Left ventricle myocardium inferior (tissue), 1 donor: ENCODE data around the gene CABLES1. TPM values are rescaled to one million over a fixed set of nuclear protein-coding genes. Genes with fewer than 3 reads are reported as not detected.

ENCODE experiments used
- DNase-seq: peaks from one replicate; pipeline ENCODE4 v3.0.0-alpha.2; 2020
- H3K27ac ChIP-seq: fragments of 200-600 bp; replicated peaks from 2 replicates; pipeline ENCODE4 v1.8.0; 2021
- H3K27me3 ChIP-seq: fragments of 200-600 bp; 2 replicates; pipeline ENCODE4 v1.8.0; 2021; ENCODE audit warnings: low read depth
- H3K36me3 ChIP-seq: fragments of 200-600 bp; 2 replicates; pipeline ENCODE4 v1.8.0; 2021
- H3K4me1 ChIP-seq: fragments of 200-600 bp; 2 replicates; pipeline ENCODE4 v1.8.0; 2021
- H3K4me3 ChIP-seq: fragments of 200-600 bp; 2 replicates; pipeline ENCODE4 v1.8.0; 2021; ENCODE audit warnings: mild to moderate bottlenecking, moderate library complexity
- H3K9me3 ChIP-seq: fragments of 200-600 bp; replicated peaks from 2 replicates; pipeline ENCODE4 v1.8.0; 2021
- intact Hi-C: fragments of 100-400 bp; cut with micrococcal nuclease; formaldehyde crosslinking; loops from one replicate; pipeline ENCODE4 v1.11.0; 2022
- total RNA-seq: library from RNA; stranded (reverse); fragmentation: NEBNext Ultra II Directional; extraction: Animal tissue kit (Norgen Biotek cat#: 25700); gene quantifications from one replicate; pipeline ENCODE4 v1.2.1, GENCODE V29; 2021
- TF ChIP-seq, protein P1 (sequence below): fragments of 200-600 bp; IDR thresholded peaks from 2 replicates; pipeline ENCODE4 v1.8.0; 2021; ENCODE audit warnings: antibody characterized with exemption, mild to moderate bottlenecking, borderline replicate concordance
- donor health status: DM: no; HTN: yes; CAD: no; lungs with severe emphysema.

CABLES1 gene
- total RNA-seq, 1 donor from 2014 or later: 2.7 TPM

DNA sequence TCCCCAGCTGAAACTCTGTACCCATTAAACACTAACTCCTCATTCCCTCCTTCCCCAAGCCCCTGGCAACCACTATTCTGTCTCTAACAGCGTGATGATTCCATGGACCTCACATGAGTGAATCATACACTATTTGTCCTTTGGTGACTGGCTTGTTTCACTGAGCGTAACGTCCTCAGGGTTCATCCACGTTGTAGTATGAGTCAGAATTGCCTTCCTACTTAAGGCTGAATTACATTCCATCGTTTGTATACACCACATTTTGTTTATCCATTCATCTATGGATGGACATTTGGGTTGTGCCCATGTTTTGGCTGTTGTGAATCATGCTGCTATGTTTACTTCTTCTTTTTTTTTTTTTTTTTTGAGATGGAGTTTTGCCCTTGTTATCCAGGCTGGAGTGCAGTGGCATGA is 19.6 kb upstream of the CABLES1 start:
- DNase-seq: no peak
- H3K4me1 ChIP-seq: peaks cover 9% of the 10 kb centered on the region
- H3K4me3 ChIP-seq: no peak overlapping the region
- no peaks in the 10 kb centered on the region for H3K36me3 ChIP-seq
- TF ChIP-seq, protein P1, sequence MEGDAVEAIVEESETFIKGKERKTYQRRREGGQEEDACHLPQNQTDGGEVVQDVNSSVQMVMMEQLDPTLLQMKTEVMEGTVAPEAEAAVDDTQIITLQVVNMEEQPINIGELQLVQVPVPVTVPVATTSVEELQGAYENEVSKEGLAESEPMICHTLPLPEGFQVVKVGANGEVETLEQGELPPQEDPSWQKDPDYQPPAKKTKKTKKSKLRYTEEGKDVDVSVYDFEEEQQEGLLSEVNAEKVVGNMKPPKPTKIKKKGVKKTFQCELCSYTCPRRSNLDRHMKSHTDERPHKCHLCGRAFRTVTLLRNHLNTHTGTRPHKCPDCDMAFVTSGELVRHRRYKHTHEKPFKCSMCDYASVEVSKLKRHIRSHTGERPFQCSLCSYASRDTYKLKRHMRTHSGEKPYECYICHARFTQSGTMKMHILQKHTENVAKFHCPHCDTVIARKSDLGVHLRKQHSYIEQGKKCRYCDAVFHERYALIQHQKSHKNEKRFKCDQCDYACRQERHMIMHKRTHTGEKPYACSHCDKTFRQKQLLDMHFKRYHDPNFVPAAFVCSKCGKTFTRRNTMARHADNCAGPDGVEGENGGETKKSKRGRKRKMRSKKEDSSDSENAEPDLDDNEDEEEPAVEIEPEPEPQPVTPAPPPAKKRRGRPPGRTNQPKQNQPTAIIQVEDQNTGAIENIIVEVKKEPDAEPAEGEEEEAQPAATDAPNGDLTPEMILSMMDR: no peak
- H3K9me3 ChIP-seq: peaks cover 8% of the 10 kb centered on the region
- H3K27ac ChIP-seq: no peak overlapping the region
- H3K27me3 ChIP-seq: peaks cover 42% of the 10 kb centered on the region
- intact Hi-C loops: no loop called here

DNA sequence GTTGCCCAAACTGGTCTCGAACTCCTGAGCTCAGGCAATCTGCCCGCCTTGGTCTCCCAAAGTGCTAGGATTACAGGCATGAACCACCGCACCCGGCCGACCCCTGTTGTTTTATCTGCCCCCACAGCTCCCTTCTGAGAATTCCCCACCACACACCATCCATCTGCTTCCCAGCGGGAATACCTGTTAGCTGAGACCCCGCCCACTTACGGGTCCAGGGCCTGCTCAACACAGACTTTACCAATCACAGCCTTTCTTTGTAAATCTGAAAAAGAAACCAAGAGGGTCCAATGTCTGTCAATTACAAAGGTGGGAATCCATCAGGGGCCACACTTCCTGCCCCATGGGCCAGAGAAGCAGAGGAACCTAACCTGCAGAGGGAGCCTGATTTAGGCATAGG is 14.2 kb upstream of the CABLES1 start:
- Histone ChIP-seq H3K36me3 (no peaks in the 10 kb centered on the region), H3K4me3 (no peak overlapping the region), H3K27me3 (peaks cover 51% of the 10 kb centered on the region), H3K4me1 (no peaks in the 10 kb centered on the region), H3K27ac (no peak overlapping the region), H3K9me3 (no peaks in the 10 kb centered on the region)
- no peak for DNase-seq
- intact Hi-C loops: loop anchor here (10.0 kb wide), 1 partner anchor 76 kb away; no protein-coding TSS in a partner anchor
- TF ChIP-seq, protein P1: no peak

- Histone ChIP-seq H3K27ac (no peak overlapping the region), H3K9me3 (no peaks in the 10 kb centered on the region), H3K27me3 (peaks cover 56% of the 10 kb centered on the region), H3K4me3 (no peak overlapping the region), H3K4me1 (no peaks in the 10 kb centered on the region), H3K36me3 (no peaks in the 10 kb centered on the region)
- intact Hi-C loops: loop anchor here (10.0 kb wide), 1 partner anchor 78 kb away; no protein-coding TSS in a partner anchor
- no peak for DNase-seq
- TF ChIP-seq, protein P1: no peak
These were observed 12.7 kb upstream of the CABLES1 start for GRCh38 chr18:23122334-23123229.

- TF ChIP-seq, protein P1: no peak
- no peaks in the 10 kb centered on the region for H3K36me3 ChIP-seq
- no peaks in the 10 kb centered on the region for H3K9me3 ChIP-seq
- H3K4me1 ChIP-seq: no peaks in the 10 kb centered on the region
- intact Hi-C loops: loop anchor here (10.0 kb wide), 1 partner anchor 82 kb away; no protein-coding TSS in a partner anchor
- no peak for DNase-seq
- H3K27me3 ChIP-seq: peaks cover 41% of the 10 kb centered on the region
- H3K27ac ChIP-seq: no peak overlapping the region
- no peak overlapping the region for H3K4me3 ChIP-seq
These were observed 8.8 kb upstream of the CABLES1 start for GRCh38 chr18:23126376-23127056.

DNA sequence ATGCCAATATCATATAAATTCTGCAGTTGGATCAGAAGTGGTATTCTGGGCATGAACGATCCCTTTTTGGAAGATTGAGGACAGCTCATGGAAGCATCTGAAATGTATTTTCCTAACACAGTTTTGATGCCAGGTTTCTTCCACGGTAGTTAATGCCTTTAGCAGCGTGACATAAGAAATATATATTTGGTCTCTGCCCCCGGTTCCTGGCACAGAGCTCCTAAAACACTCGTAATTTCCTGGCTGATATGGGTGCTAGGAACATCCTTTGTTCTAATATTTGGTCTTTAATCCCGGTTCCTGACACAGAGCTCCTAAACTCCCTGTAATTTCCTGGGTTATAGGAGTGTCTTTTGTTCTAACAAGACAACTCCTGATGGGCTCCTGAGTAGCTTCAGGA is 8.2 kb upstream of the CABLES1 start:
- H3K36me3 ChIP-seq: no peaks in the 10 kb centered on the region
- H3K27ac ChIP-seq: no peak overlapping the region
- H3K9me3 ChIP-seq: no peaks in the 10 kb centered on the region
- intact Hi-C loops: loop anchor here (10.0 kb wide), 1 partner anchor 82 kb away; no protein-coding TSS in a partner anchor
- no peak overlapping the region for H3K4me3 ChIP-seq
- no peaks in the 10 kb centered on the region for H3K4me1 ChIP-seq
- peaks cover 43% of the 10 kb centered on the region for H3K27me3 ChIP-seq
- TF ChIP-seq, protein P1: no peak
- no peak for DNase-seq
